ENCODE results near the gene ATP6V0A1.
"Not testable (repeated sequence)": the region's sequence is repeated elsewhere in the genome, so short reads cannot be mapped to it uniquely, and the experiment has no call there.

ATP6V0A1 gene

GRCh38 chr17:42520540-42520951, 61.9 kb downstream of the ATP6V0A1 start:
- peak in 1 of 2 donors; percentile 24 for DNase-seq

- no peak for DNase-seq
Observed at GRCh38 chr17:42521036-42521435, 62.4 kb downstream of the ATP6V0A1 start.

GRCh38 chr17:42521666-42522262, 63.1 kb downstream of the ATP6V0A1 start:
- no peak for DNase-seq

- no peak for DNase-seq
Observed at GRCh38 chr17:42522263-42522790, 63.6 kb downstream of the ATP6V0A1 start.

GRCh38 chr17:42522798-42523278, 64.2 kb downstream of the ATP6V0A1 start:
- DNase-seq = no peak

- DNase-seq = no peak
Observed at GRCh38 chr17:42525221-42525620, 66.5 kb downstream of the ATP6V0A1 start.

- DNase-seq = no peak
Observed at GRCh38 chr17:42526031-42526444, 67.4 kb downstream of the ATP6V0A1 start.

- no peak for DNase-seq
Observed at GRCh38 chr17:42527932-42528331, 69.3 kb downstream of the ATP6V0A1 start.

GRCh38 chr17:42529061-42529460, 70.4 kb downstream of the ATP6V0A1 start:
- DNase-seq = no peak

GRCh38 chr17:42530952-42531454, 72.3 kb downstream of the ATP6V0A1 start:
- DNase-seq = no peak

- peak; percentile 57 to 60 for DNase-seq
Observed at GRCh38 chr17:42531455-42532354, 73.0 kb downstream of the ATP6V0A1 start.

GRCh38 chr17:42535155-42536047, 76.7 kb downstream of the ATP6V0A1 start:
- DNase-seq = no peak

GRCh38 chr17:42536048-42536371, 77.3 kb downstream of the ATP6V0A1 start, which contains the start of gene NAGLU:
Gene NAGLU (plus strand): TSS chr17:42536241. CDS start chr17:42536273, 32 bp downstream.
- DNase-seq = peak; percentile 80 to 84

GRCh38 chr17:42536372-42537155, 77.9 kb downstream of the ATP6V0A1 start:
- DNase-seq = peak; percentile 67 to 68

GRCh38 chr17:42537156-42537805, 78.6 kb downstream of the ATP6V0A1 start:
- DNase-seq = no peak

GRCh38 chr17:42537826-42538451, 79.3 kb downstream of the ATP6V0A1 start:
- no peak for DNase-seq

- no peak for DNase-seq
Observed at GRCh38 chr17:42538482-42538881, 79.8 kb downstream of the ATP6V0A1 start.

GRCh38 chr17:42540558-42540957, 81.9 kb downstream of the ATP6V0A1 start:
- not testable (repeated sequence) for DNase-seq

GRCh38 chr17:42541041-42541833, 82.6 kb downstream of the ATP6V0A1 start:
- no peak for DNase-seq
